H1 (cell line): ENCODE data around the gene CGB7. TPM values are rescaled to one million over a fixed set of nuclear protein-coding genes. Genes with fewer than 3 reads are reported as not detected.

Experiments used
- BCL11A ChIP-seq, 2 experiments: IDR thresholded peaks; one replicate each; pipeline ENCODE4 v1.6.1; 2011; ENCODE audit warnings: low read depth in 2 of 2, low read length in 2 of 2, mild to moderate bottlenecking in 2 of 2
- EZH2 ChIP-seq: fragments of 200-600 bp; sonication (generic); IDR thresholded peaks from 2 replicates; pipeline ENCODE4 v1.7.1; 2012; ENCODE audit warnings: low read depth, mild to moderate bottlenecking, moderate library complexity, low read length, inconsistent platforms; ENCODE audit not compliant: severe bottlenecking
- TAF1 ChIP-seq: IDR thresholded peaks from 2 replicates; pipeline ENCODE4 v1.6.1; 2011; ENCODE audit warnings: mild to moderate bottlenecking, low read depth, low read length
- TAF7 ChIP-seq: optimal IDR thresholded peaks from 2 replicates; pipeline ENCODE3; 2011; ENCODE audit warnings: low read depth, mild to moderate bottlenecking, inconsistent platforms, low read length, moderate library complexity, borderline replicate concordance
- USF2 ChIP-seq: IDR thresholded peaks from 2 replicates; pipeline ENCODE4 v1.6.1; 2011; ENCODE audit warnings: low read length, improper control_type of control experiment
- polyA plus RNA-seq, 7 experiments: library from polyadenylated mRNA; depleted of rRNA in 3 of 7; stranded (reverse) in 5 of 7; unstranded in 2 of 7; fragments of >200 nt in 5 of 7; fragments of 200-250 nt in 2 of 7; gene quantifications; 1 replicate in 5 of 7; 2 replicates in 1 of 7; 4 replicates in 1 of 7; pipeline versions ENCODE4 v1.2.1 to v1.2.3, GENCODE V29; 2011 to 2013; ENCODE audit warnings: missing spikeins in 2 of 7, mixed read lengths in 2 of 7
- total RNA-seq: library from RNA; stranded (reverse); fragmentation: NEBNext Ultra II Directional; extraction: Animal tissue kit (Norgen Biotek cat#: 25700); gene quantifications from 2 replicates; pipeline ENCODE4 v1.2.1, GENCODE V29; 2021

Gene CGB7
- total and polyA plus RNA-seq, 2 of the 8 experiments (the other 6 are each of a cell fraction or from before 2014, with no cell fraction given) = 1.2 to 2.2 TPM

DNA sequence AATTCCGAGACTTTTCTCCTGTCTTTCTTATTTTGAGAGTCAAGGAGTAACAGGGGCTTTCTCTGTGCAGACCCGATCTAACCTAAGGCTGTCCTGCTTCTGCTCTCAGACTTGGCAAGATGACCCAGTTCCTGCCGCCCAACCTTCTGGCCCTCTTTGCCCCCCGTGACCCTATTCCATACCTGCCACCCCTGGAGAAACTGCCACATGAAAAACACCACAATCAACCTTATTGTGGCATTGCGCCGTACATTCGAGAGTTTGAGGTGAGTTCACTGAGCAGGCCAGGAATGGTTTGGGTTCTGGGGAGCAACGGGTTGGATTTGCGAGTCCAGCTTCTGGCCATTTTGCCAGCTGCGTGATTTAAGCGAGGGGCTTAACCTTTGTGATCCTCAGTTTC, 28.7 kb upstream of the CGB7 start (continued):
- TF ChIP-seq USF2 (no peak), TAF7 (no peak), BCL11A (IDR thresholded peaks at IDR 0.05; ENCODE audit: low read depth in 2 of 2, low read length in 2 of 2) (no peak), EZH2 (no peak), TAF1 (no peak)
